Muscle of leg (tissue), 11 donors: ENCODE data around the gene STK33. TPM values are rescaled to one million over a fixed set of nuclear protein-coding genes. Genes with fewer than 3 reads are reported as not detected.

Experiments
- DNase-seq: peaks from one replicate; pipeline ENCODE4 v3.0.0; 2013
- H3K27ac ChIP-seq: one replicate; pipeline ENCODE4 v1.5.1; 2013; ENCODE audit warnings: mild to moderate bottlenecking, low read length, control low read depth
- H3K27me3 ChIP-seq: one replicate; pipeline ENCODE4 v1.6.1; 2013; ENCODE audit warnings: low read length; ENCODE audit not compliant: control insufficient read depth, insufficient read depth
- H3K36me3 ChIP-seq: one replicate; pipeline ENCODE4 v1.6.1; 2013; ENCODE audit warnings: low read length; ENCODE audit not compliant: control insufficient read depth, insufficient read depth
- H3K4me1 ChIP-seq: one replicate; pipeline ENCODE4 v1.6.1; 2013; ENCODE audit warnings: low read length; ENCODE audit not compliant: control insufficient read depth, insufficient read depth
- H3K4me3 ChIP-seq: one replicate; pipeline ENCODE4 v1.5.1; 2013; ENCODE audit warnings: low read length, control low read depth
- H3K9me3 ChIP-seq: replicated peaks from 2 replicates; pipeline ENCODE4 v1.6.1; 2013; ENCODE audit warnings: low read depth, low read length; ENCODE audit not compliant: control insufficient read depth
- WGBS: methylation state at CpG from one replicate; pipeline ENCODE4 v1.1.5; 2013; ENCODE audit warnings: missing lambda C conversion rate; ENCODE audit not compliant: insufficient coverage; 5-methylcytosine and 5-hydroxymethylcytosine counted together
- polyA plus RNA-seq, 8 donors: library from polyadenylated mRNA; unstranded; fragments of 120-200 nt; gene quantifications; one replicate each; pipeline versions ENCODE4 v1.2.1 to v1.2.3, GENCODE V29; 2013; ENCODE audit warnings: inconsistent platforms in 1 of 8, low replicate concordance in 1 of 8; ENCODE audit not compliant: insufficient read length in 8 of 8, insufficient read depth in 1 of 8
- total RNA-seq: library from RNA; stranded (reverse); fragments of 120-200 nt; gene quantifications from one replicate; pipeline ENCODE4 v1.2.4, GENCODE V29; 2013

STK33 gene
- total and polyA plus RNA-seq, 9 donors = 2.9 to 5.8 (median 4.2) TPM

DNA sequence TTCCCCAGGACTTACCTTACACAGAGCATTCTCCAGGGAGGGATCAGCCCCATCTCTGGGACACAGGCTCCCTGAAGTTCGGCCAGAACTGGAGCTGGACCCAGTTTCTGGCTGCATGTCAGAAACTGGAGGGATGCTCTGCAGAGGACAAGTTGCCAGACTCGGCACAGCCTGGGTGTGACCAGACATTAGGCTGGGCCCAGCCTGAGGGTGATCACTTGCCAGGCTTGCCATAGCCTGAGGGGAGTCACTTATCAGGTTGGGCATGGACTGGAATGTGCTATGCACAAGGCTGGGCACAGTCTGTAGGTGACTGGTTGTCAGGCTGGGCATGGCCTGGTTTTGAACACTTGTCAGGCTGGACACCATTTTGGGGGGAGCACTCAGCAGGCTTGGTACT lies 30.7 kb upstream of the STK33 start:
- WGBS = 65% methylated on average over 2 of the region's 2 CpGs
- Histone ChIP-seq H3K27me3 (no peaks in the 10 kb centered on the region), H3K4me3 (no peak overlapping the region), H3K4me1 (no peaks in the 10 kb centered on the region), H3K27ac (no peak overlapping the region), H3K36me3 (peaks cover 35% of the 10 kb centered on the region), H3K9me3 (no peaks in the 10 kb centered on the region)
- no peak for DNase-seq

DNA sequence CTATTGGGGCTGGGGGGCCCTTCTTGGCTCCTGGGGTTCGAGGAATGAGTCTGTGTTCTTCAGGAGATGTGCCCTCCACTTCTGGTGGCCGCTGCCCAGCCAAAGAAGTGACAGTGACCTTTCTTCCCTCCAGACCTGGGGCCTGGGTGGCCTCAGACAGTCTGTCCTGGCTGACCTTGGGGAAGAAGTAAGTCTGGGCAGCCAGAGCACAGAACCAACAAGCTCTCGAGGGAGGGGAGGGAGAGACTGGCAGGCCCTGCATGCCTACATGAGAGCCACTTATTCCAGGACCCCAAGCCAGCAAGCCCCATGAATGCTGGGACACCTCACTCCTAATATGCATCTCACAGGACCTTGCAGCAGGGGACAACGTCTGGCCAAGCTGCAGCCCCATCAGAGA lies 27.1 kb upstream of the STK33 start:
- Histone ChIP-seq H3K9me3 (no peaks in the 10 kb centered on the region), H3K27ac (no peak overlapping the region), H3K27me3 (no peaks in the 10 kb centered on the region), H3K36me3 (peaks cover 44% of the 10 kb centered on the region), H3K4me3 (no peak overlapping the region), H3K4me1 (no peaks in the 10 kb centered on the region)
- 57% methylated on average over 2 of the region's 4 CpGs for WGBS
- no peak for DNase-seq

DNA sequence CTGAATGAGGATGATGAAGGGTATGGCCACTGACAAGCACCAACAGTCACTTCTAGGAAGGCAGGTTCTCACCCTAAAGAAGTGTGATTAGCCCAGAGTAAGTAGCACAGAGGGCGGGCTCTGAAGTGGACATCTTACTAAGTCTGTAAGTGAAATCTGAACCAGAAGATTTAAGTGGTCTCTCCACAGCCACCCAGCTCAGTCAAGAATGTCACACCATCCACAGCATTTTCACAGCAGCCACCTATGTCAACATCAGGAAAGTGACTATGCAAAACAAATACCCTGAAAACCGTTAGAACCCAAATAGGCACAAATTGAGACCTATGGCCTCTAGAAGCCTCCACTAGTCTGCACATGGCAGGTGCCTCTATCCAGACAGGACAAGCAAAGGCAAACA lies 23.0 kb upstream of the STK33 start:
- Histone ChIP-seq H3K4me1 (peaks cover 10% of the 10 kb centered on the region), H3K9me3 (no peaks in the 10 kb centered on the region), H3K27ac (no peak overlapping the region), H3K36me3 (peaks cover 26% of the 10 kb centered on the region), H3K4me3 (no peak overlapping the region), H3K27me3 (no peaks in the 10 kb centered on the region)
- WGBS = no CpG with 5 or more reads among the region's 2 CpGs
- no peak for DNase-seq

DNA sequence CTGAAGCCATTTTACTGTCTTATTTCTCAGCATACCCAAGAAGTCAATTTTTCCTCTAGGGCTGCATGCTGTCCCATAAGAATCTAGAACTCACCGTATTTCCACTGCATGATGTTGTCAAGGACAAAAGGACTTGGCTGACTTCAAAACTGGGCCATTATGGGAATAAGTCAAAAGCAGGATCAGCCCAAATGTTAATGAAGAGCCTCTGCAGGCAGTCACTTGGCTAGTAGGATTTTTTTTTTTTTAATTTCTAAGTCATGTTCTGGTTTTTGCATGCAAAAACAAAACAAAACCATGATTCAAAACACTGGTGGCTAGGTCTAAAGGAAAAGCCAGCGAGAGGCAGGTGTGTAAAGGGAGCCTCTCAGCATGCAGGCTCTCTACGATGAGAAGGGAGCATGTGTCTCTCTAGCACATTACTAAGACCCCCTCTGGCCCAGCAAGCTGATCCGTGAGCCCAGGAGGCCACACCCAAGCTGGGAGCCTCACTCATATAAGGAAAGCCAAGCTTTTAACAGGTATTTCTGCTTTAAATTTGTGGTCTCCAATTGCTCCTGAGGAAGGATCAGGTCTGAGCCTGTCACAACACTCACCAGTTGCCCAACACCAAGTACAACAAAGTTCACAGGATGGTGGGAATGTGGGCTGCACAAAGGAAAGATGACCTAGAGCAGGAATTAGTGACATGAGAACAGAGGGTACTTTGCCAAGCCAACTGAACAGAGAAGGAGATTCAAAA lies 21.4 kb upstream of the STK33 start:
- Histone ChIP-seq H3K27me3 (no peaks in the 10 kb centered on the region), H3K9me3 (no peaks in the 10 kb centered on the region), H3K27ac (no peak overlapping the region), H3K4me3 (no peak overlapping the region), H3K36me3 (peaks cover 10% of the 10 kb centered on the region), H3K4me1 (peaks cover 10% of the 10 kb centered on the region)
- DNase-seq = no peak
- WGBS = 50% methylated on average over 1 of the region's 4 CpGs

DNA sequence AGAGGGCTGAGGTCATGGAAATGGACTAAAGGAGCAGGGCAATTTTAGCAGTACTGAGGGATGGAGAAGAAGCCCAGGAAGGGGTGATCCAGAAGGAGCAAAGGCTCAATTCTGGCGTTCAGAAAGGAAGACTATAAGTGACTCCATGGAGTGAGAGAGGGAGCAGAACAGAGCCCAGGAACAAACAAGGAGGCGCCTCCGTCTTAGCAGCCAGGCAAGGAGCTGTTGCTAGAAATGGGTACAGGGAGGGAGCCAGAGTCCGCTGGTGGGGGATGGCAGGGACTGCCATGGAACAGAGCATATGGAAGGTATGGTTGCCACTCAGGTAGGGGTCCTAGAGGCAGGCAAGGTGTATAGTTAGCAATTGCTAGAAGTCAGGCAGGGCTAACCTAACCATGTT lies 20.5 kb upstream of the STK33 start:
- no peak for DNase-seq
- H3K4me3 ChIP-seq = no peak overlapping the region
- H3K9me3 ChIP-seq = no peaks in the 10 kb centered on the region
- H3K4me1 ChIP-seq = peaks cover 10% of the 10 kb centered on the region
- no peak overlapping the region for H3K27ac ChIP-seq
- WGBS = 95% methylated on average over 4 of the region's 4 CpGs
- H3K36me3 ChIP-seq = peaks cover 9% of the 10 kb centered on the region
- no peaks in the 10 kb centered on the region for H3K27me3 ChIP-seq

DNA sequence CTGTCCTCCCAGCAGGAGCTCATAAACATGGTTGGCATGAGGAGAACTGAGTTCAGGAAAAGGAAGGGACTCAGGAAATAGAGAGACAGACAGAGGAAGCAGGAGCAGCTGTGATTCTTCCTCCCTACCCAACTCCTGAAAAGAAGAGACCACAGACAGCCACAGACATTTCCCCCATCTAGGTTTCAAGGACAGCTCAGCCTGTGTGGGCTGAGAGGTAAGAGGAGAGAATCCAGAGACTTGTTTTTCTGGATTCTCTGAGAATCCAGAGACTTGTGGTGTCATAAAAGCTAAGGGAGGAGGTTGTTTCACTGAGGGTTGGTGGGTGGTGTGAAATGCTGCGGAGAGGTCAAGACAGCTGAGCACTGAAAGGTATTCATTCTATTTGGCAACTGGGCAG lies 19.0 kb upstream of the STK33 start:
- Histone ChIP-seq H3K27me3 (no peaks in the 10 kb centered on the region), H3K36me3 (peaks cover 4% of the 10 kb centered on the region), H3K4me3 (no peak overlapping the region), H3K4me1 (peaks cover 10% of the 10 kb centered on the region), H3K27ac (no peak overlapping the region), H3K9me3 (no peaks in the 10 kb centered on the region)
- 90% methylated on average over 1 of the region's 1 CpG for WGBS
- DNase-seq = no peak

DNA sequence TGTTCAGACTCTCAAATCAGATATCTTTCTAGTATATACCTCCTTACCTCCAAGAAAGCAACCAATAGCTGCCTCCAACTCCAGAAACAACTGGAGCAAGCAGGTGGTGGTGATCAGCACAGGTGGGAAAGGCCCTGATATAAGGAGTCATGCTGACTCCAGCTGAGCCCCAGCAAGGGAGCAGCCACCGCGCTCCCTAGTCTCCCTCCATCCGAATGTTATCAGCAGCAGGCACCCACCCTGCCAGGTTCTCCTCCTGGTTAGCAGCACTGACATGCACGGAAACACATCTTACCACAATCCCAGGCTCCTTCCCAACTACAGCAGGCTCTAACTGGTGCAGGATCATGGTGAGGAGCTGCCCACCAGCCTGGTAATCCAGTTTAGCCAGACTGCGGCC lies 18.5 kb upstream of the STK33 start:
- peaks cover 10% of the 10 kb centered on the region for H3K4me1 ChIP-seq
- no peaks in the 10 kb centered on the region for H3K9me3 ChIP-seq
- peaks cover 4% of the 10 kb centered on the region for H3K36me3 ChIP-seq
- H3K27me3 ChIP-seq = no peaks in the 10 kb centered on the region
- DNase-seq = no peak
- no peak overlapping the region for H3K4me3 ChIP-seq
- 96% methylated on average over 3 of the region's 5 CpGs for WGBS
- H3K27ac ChIP-seq = no peak overlapping the region

DNA sequence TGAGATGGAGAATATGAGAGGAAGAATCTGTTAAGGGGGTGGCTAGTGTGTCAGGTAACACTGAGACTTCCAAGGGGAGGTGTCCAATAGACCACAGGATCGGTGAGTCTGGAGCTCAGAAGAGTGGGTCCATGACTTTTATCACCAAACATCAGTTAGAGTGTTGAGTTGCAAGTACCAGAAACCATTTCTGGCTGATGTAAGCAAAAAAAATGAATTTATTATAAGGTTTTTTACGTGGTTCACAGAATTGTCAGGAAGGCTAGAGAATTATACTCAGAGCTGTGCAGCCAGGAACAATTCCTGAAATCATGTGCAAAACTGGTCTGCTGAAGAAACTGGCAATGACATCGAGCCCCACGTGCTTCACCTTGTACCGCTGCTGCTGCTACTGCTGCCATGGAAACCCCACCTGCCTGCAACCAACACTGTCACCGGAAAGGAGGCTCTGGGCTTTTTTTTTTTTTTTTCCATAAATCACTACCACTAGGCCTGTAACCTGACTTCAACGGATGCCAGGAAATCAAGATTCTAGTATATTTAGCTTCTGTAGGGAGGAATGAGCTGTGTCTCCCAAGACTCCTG lies 16.6 kb upstream of the STK33 start:
- H3K4me1 ChIP-seq = peaks cover 10% of the 10 kb centered on the region
- no peak overlapping the region for H3K4me3 ChIP-seq
- WGBS = 23% methylated on average over 4 of the region's 7 CpGs
- no peaks in the 10 kb centered on the region for H3K9me3 ChIP-seq
- no peaks in the 10 kb centered on the region for H3K27me3 ChIP-seq
- no peaks in the 10 kb centered on the region for H3K36me3 ChIP-seq
- DNase-seq = peak; percentile 66
- no peak overlapping the region for H3K27ac ChIP-seq

DNA sequence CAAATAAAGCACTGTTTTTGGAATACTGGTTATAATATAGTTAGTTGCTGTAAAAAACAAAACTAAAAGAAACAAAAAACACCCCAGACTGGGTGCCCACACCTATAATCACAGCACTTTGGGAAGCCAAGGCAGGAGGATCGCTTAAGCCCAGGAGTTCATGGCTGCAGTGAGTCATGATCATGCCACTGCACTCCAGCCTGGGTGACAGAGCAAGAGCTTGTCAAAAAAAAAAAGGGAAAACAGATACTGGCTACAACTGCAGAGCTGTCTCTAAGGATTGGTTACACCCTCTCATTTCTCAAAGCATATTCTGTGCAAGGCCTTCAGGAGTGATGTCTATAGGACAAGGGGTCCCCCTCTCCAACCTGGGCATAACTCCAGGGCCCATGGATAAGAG lies 14.6 kb upstream of the STK33 start:
- Histone ChIP-seq H3K4me1 (peaks cover 7% of the 10 kb centered on the region), H3K9me3 (no peaks in the 10 kb centered on the region), H3K27me3 (peaks cover 3% of the 10 kb centered on the region), H3K4me3 (no peak overlapping the region), H3K27ac (no peak overlapping the region), H3K36me3 (no peaks in the 10 kb centered on the region)
- WGBS = no CpG with 5 or more reads among the region's 1 CpG
- DNase-seq = no peak

DNA sequence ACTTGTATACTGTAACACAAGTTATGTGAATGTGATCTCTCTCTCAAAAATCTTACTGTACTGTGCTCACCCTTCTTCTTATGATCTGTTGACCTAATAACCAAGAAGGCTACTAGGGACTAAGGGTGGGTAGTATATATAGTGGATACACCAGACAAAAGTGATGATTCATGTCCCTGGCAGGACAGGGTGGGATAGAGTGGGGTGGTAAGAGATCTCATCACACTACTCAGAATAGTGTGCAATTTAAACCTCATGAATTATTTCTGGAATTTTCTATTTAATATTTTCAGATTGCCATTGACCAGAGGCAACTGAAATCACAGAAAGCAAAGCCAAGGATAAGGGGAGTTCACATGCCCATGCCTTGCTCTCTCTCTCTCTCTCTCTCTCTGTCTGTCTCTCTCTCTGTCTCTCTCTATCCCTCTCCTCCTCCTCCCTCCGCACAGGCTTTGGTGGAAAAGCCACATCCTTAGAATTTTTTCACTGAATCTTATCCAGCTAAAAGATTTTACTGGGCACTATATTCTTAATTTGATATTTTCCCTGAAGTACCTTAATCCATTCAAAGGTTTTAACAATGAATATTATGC lies 12.0 kb upstream of the STK33 start:
- no peak overlapping the region for H3K27ac ChIP-seq
- DNase-seq = no peak
- WGBS = no CpG with 5 or more reads among the region's 1 CpG
- no peak overlapping the region for H3K4me3 ChIP-seq
- peaks cover 3% of the 10 kb centered on the region for H3K27me3 ChIP-seq
- no peaks in the 10 kb centered on the region for H3K9me3 ChIP-seq
- H3K36me3 ChIP-seq = no peaks in the 10 kb centered on the region
- H3K4me1 ChIP-seq = no peaks in the 10 kb centered on the region
